H1 (cell line): Measurements from ENCODE around the gene PLBD2. TPM values are rescaled to one million over a fixed set of nuclear protein-coding genes. Genes with fewer than 3 reads are reported as not detected.
A peak's percentile ranks its signal among the peaks of the same experiment; 100 is the strongest.

Experiments used
- CTCF ChIA-PET: fragments of 300-600 bp; sonication (Branson Sonifier 250); formaldehyde crosslinking; loops from one replicate; lab custom pipeline; 2021; ENCODE audit not compliant: partially characterized antibody; lab: Charles Lee
- POLR2A ChIA-PET: fragments of 300-600 bp; sonication (Branson Sonifier 250); formaldehyde crosslinking; loops from one replicate; lab custom pipeline; 2021; ENCODE audit warnings: inconsistent platforms; ENCODE audit not compliant: partially characterized antibody; lab: Charles Lee
- DNase-seq, 2 experiments: peaks; one replicate each; pipeline versions ENCODE4 v3.0.0 to v3.0.0-alpha.2; 2010 to 2022; ENCODE audit warnings: low spot score in 2 of 2, low read depth in 1 of 2, mixed read lengths in 1 of 2
- FAIRE-seq: peaks from 2 replicates; lab custom pipeline; 2011; peaks lifted over from hg19 to GRCh38; lab: Jason Lieb, UNC
- H2AFZ ChIP-seq: 2 replicates; pipeline ENCODE4 v1.8.1; 2012; ENCODE audit warnings: low read length, inconsistent platforms
- H2AK5ac ChIP-seq: 2 replicates; pipeline ENCODE4 v1.6.1; 2013; ENCODE audit warnings: low read depth, low read length
- H2BK120ac ChIP-seq: replicated peaks from 2 replicates; pipeline ENCODE3; 2013; ENCODE audit warnings: low read depth, low read length, inconsistent platforms
- H2BK12ac ChIP-seq: 2 replicates; pipeline ENCODE4 v1.6.1; 2013; ENCODE audit warnings: low read depth, low read length
- H2BK15ac ChIP-seq: 2 replicates; pipeline ENCODE4 v1.6.1; 2013; ENCODE audit warnings: low read length
- H2BK20ac ChIP-seq: 2 replicates; pipeline ENCODE4 v1.6.1; 2013; ENCODE audit warnings: low read length
- H2BK5ac ChIP-seq: 2 replicates; pipeline ENCODE4 v1.6.1; 2013; ENCODE audit warnings: low read depth, low read length
- H3K14ac ChIP-seq: 2 replicates; pipeline ENCODE4 v1.6.1; 2013; ENCODE audit warnings: inconsistent platforms; ENCODE audit not compliant: insufficient read length
- H3K18ac ChIP-seq: 2 replicates; pipeline ENCODE4 v1.6.1; 2013; ENCODE audit warnings: low read length; ENCODE audit errors: extremely low read depth
- H3K23ac ChIP-seq: 2 replicates; pipeline ENCODE4 v1.6.1; 2013; ENCODE audit warnings: inconsistent platforms; ENCODE audit not compliant: insufficient read length
- H3K23me2 ChIP-seq: 2 replicates; pipeline ENCODE4 v1.6.1; 2013; ENCODE audit warnings: low read depth, low read length
- H3K27ac ChIP-seq: 2 replicates; pipeline ENCODE4 v1.6.1; 2011; ENCODE audit warnings: low read depth, low read length, inconsistent platforms
- H3K27me3 ChIP-seq, 4 experiments: replicated peaks in 1 of 4; 1 replicate in 1 of 4; 2 replicates in 3 of 4; pipeline versions ENCODE4 v1.6.1 to v1.8.1; 2011 to 2013; ENCODE audit warnings: low read length in 3 of 4, mild to moderate bottlenecking in 3 of 4, inconsistent platforms in 2 of 4, mixed read lengths in 2 of 4, moderate library complexity in 1 of 4; ENCODE audit not compliant: control insufficient read depth in 3 of 4, insufficient read depth in 3 of 4; ENCODE audit errors: extremely low read depth in 1 of 4
- H3K36me3 ChIP-seq, 4 experiments: 2 replicates each; pipeline versions ENCODE4 v1.6.1 to v1.8.1; 2011 to 2013; ENCODE audit warnings: mild to moderate bottlenecking in 4 of 4, low read length in 3 of 4, moderate library complexity in 2 of 4, control low read depth in 1 of 4, inconsistent platforms in 1 of 4; ENCODE audit not compliant: insufficient read depth in 4 of 4, control insufficient read depth in 2 of 4
- H3K4ac ChIP-seq: replicated peaks from 2 replicates; pipeline ENCODE3; 2013; ENCODE audit warnings: low read length, low read depth, mixed read lengths, inconsistent platforms; ENCODE audit not compliant: insufficient read length
- H3K4me1 ChIP-seq, 4 experiments: replicated peaks in 1 of 4; 1 replicate in 1 of 4; 2 replicates in 3 of 4; pipeline versions ENCODE4 v1.6.1 to v1.8.1; 2011 to 2013; ENCODE audit warnings: low read length in 3 of 4, inconsistent platforms in 2 of 4, mixed read lengths in 1 of 4; ENCODE audit not compliant: insufficient read depth in 4 of 4, control insufficient read depth in 3 of 4
- H3K4me2 ChIP-seq, 2 experiments: 2 replicates each; pipeline versions ENCODE4 v1.6.1 to v1.8.1; 2011 to 2013; ENCODE audit warnings: low read depth in 2 of 2, low read length in 2 of 2, control low read depth in 1 of 2, inconsistent platforms in 1 of 2, mild to moderate bottlenecking in 1 of 2; ENCODE audit not compliant: insufficient read depth in 1 of 2
- H3K4me3 ChIP-seq, 4 experiments: fragments of 200-600, 300-600 bp in 1 of 4; sonication (generic), shearing (Covaris generic), sonication (Bioruptor Twin) in 1 of 4; 2 replicates each; pipeline versions ENCODE4 v1.5.1 to v1.8.1; 2011 to 2016; ENCODE audit warnings: low read length in 4 of 4, low read depth in 3 of 4, control low read depth in 2 of 4, inconsistent platforms in 2 of 4, mild to moderate bottlenecking in 2 of 4, mixed read lengths in 1 of 4, moderate library complexity in 1 of 4; ENCODE audit not compliant: insufficient read depth in 2 of 4; ENCODE audit errors: extremely low read depth in 1 of 4
- H3K56ac ChIP-seq: replicated peaks from 2 replicates; pipeline ENCODE3; 2013; ENCODE audit warnings: low read depth, mild to moderate bottlenecking, mixed read lengths, low read length, inconsistent platforms; ENCODE audit not compliant: insufficient read length
- H3K79me1 ChIP-seq: 2 replicates; pipeline ENCODE4 v1.6.1; 2013; ENCODE audit warnings: low read depth, low read length, control low read depth
- H3K79me2 ChIP-seq, 2 experiments: 2 replicates each; pipeline versions ENCODE4 v1.6.1 to v1.8.1; 2012 to 2013; ENCODE audit warnings: low read length in 2 of 2, mild to moderate bottlenecking in 2 of 2, inconsistent platforms in 1 of 2; ENCODE audit not compliant: insufficient read depth in 2 of 2, control insufficient read depth in 1 of 2
- H3K9ac ChIP-seq, 4 experiments: replicated peaks in 1 of 4; 1 replicate in 1 of 4; 2 replicates in 3 of 4; pipeline versions ENCODE4 v1.6.1 to v1.8.1; 2011 to 2013; ENCODE audit warnings: low read depth in 3 of 4, low read length in 3 of 4, control low read depth in 2 of 4, mild to moderate bottlenecking in 2 of 4, moderate library complexity in 2 of 4, inconsistent platforms in 1 of 4; ENCODE audit errors: extremely low read depth in 1 of 4
- H3K9me3 ChIP-seq, 2 experiments: 2 replicates each; pipeline versions ENCODE4 v1.6.1 to v1.8.1; 2012 to 2013; ENCODE audit warnings: mild to moderate bottlenecking in 2 of 2, moderate library complexity in 2 of 2, control low read depth in 1 of 2, inconsistent platforms in 1 of 2, low read depth in 1 of 2, low read length in 1 of 2, mixed read lengths in 1 of 2; ENCODE audit not compliant: insufficient read depth in 2 of 2
- H4K20me1 ChIP-seq, 2 experiments: replicated peaks in 1 of 2; 2 replicates each; pipeline versions ENCODE3 to v1.8.1; 2011 to 2013; ENCODE audit warnings: inconsistent platforms in 2 of 2, low read length in 2 of 2, mild to moderate bottlenecking in 1 of 2; ENCODE audit not compliant: insufficient read depth in 2 of 2, control insufficient read depth in 1 of 2
- H4K5ac ChIP-seq: 2 replicates; pipeline ENCODE4 v1.6.1; 2013; ENCODE audit warnings: low read length, low read depth, mixed read lengths, inconsistent platforms; ENCODE audit not compliant: insufficient read length
- H4K8ac ChIP-seq: 2 replicates; pipeline ENCODE4 v1.8.0; 2013; ENCODE audit warnings: mild to moderate bottlenecking, moderate library complexity, low read length, inconsistent platforms; ENCODE audit not compliant: insufficient read depth; ENCODE audit errors: extremely low read depth
- H4K91ac ChIP-seq: replicated peaks from 2 replicates; pipeline ENCODE3; 2013; ENCODE audit warnings: low read length, mixed read lengths, inconsistent platforms; ENCODE audit not compliant: insufficient read length
- RAD21 ChIP-seq, 2 experiments: IDR thresholded peaks in 1 of 2; conservative IDR thresholded peaks in 1 of 2; 2 replicates each; pipeline ENCODE4 v1.6.1; 2011; ENCODE audit warnings: low read depth in 2 of 2, low read length in 2 of 2, improper control_type of control experiment in 1 of 2, inconsistent platforms in 1 of 2, mild to moderate bottlenecking in 1 of 2, moderate library complexity in 1 of 2
- WGBS, 2 experiments: shearing (Covaris generic) in 1 of 2; methylation state at CpG; one replicate each; pipeline versions ENCODE4 v1.1.6 to v1.1.7; 2013 to 2015; ENCODE audit warnings: low lambda C conversion rate in 2 of 2, mixed read lengths in 2 of 2, inconsistent platforms in 1 of 2, low coverage in 1 of 2, missing lambda C conversion rate in 1 of 2; ENCODE audit not compliant: insufficient replicate concordance in 2 of 2, insufficient coverage in 1 of 2, insufficient read length in 1 of 2; ENCODE audit errors: extremely low coverage in 1 of 2, missing lambda C conversion rate in 1 of 2; 5-methylcytosine and 5-hydroxymethylcytosine counted together
- polyA plus RNA-seq, 7 experiments: library from polyadenylated mRNA; depleted of rRNA in 3 of 7; stranded (reverse) in 5 of 7; unstranded in 2 of 7; fragments of >200 nt in 5 of 7; fragments of 200-250 nt in 2 of 7; gene quantifications; 1 replicate in 5 of 7; 2 replicates in 1 of 7; 4 replicates in 1 of 7; pipeline versions ENCODE4 v1.2.1 to v1.2.3, GENCODE V29; 2011 to 2013; ENCODE audit warnings: missing spikeins in 2 of 7, mixed read lengths in 2 of 7
- total RNA-seq: library from RNA; stranded (reverse); fragmentation: NEBNext Ultra II Directional; extraction: Animal tissue kit (Norgen Biotek cat#: 25700); gene quantifications from 2 replicates; pipeline ENCODE4 v1.2.1, GENCODE V29; 2021
- TF ChIP-seq, protein P1 (sequence below), 3 experiments: IDR thresholded peaks; 1 replicate in 2 of 3; 2 replicates in 1 of 3; pipeline versions ENCODE4 v1.5.1 to v1.6.1; 2011; ENCODE audit warnings: low read length in 3 of 3, mild to moderate bottlenecking in 3 of 3, inconsistent platforms in 2 of 3, low read depth in 1 of 3, moderate library complexity in 1 of 3; ENCODE audit not compliant: insufficient read depth in 1 of 3; ENCODE audit errors: control extremely low read depth in 1 of 3

PLBD2 gene
- total and polyA plus RNA-seq, 2 of the 8 experiments (the other 6 are each of a cell fraction or from before 2014, with no cell fraction given) = 16.8 to 33.5 TPM

DNA sequence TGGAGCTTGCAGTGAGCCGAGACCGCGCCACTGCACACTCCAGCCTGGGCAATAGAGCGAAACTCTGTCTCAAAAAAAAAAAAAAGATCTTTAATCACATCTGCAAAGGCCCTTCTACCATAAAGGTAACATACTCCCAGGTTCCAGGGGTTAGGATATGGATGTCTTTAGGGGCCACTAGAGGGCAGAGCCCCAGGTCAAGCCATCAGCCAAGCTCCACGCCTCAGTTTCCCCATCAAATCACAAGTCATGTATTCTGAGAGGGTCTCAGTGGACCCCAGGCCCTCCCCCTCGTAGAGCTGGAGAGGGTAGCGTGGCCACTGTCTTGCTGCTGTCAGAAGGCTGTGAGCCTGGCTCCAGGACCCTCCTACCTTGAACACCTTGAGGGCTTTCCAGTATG, 42.2 kb upstream of the PLBD2 start:
- no peak overlapping the region for H3K4ac ChIP-seq
- no peak overlapping the region for H2AK5ac ChIP-seq
- H3K9me3 ChIP-seq = no peaks in the 10 kb centered on the region
- no peaks in the 10 kb centered on the region for H3K79me1 ChIP-seq
- no peak overlapping the region for H3K14ac ChIP-seq
- no peak overlapping the region for H2BK15ac ChIP-seq
- no peak overlapping the region for H2BK20ac ChIP-seq
- WGBS, 2 experiments = 89% methylated on average over 7 of the region's 7 CpGs; no CpG with 5 or more reads in 1 of the 2 experiments
- H2BK5ac ChIP-seq = no peak overlapping the region
- no peak overlapping the region for H3K18ac ChIP-seq
- no peak overlapping the region for H3K23ac ChIP-seq
- H3K36me3 ChIP-seq = peaks cover 0 to 16% (median 6%) of the 10 kb centered on the region in 4 experiments; a peak in 7 of 8 replicates
- DNase-seq (no peak), FAIRE-seq (no peak)
- no peak overlapping the region for H2BK120ac ChIP-seq
- no peak overlapping the region for H3K4me3 ChIP-seq
- H3K4me1 ChIP-seq = peaks cover 0 to 3% (median 0%) of the 10 kb centered on the region in 4 experiments; a peak in 2 of 7 replicates
- H2BK12ac ChIP-seq = no peak overlapping the region
- H3K27me3 ChIP-seq = no peaks in the 10 kb centered on the region; a peak in 1 of 7 replicates
- H3K56ac ChIP-seq = no peak overlapping the region
- no peak overlapping the region for H3K4me2 ChIP-seq
- no peak overlapping the region for H4K5ac ChIP-seq
- H2AFZ ChIP-seq = no peak overlapping the region
- H3K23me2 ChIP-seq = peaks cover 4% of the 10 kb centered on the region; the same call in 1 of the 2 replicates
- CTCF ChIA-PET = interaction anchor here (0.6 to 3.5 kb wide), 15 partner anchors 8 to 226 kb away, joined by 3 to 20 read pairs (median 3); partner anchors contain the start of gene PLBD2
- no peak overlapping the region for H4K8ac ChIP-seq
- H3K79me2 ChIP-seq = no peaks in the 10 kb centered on the region
- no peak overlapping the region for H3K9ac ChIP-seq
- POLR2A ChIA-PET = interaction anchor here (1.1 to 1.4 kb wide), 4 partner anchors 9 to 70 kb away, joined by 3 to 4 read pairs (median 4); partner anchors contain the start of gene SLC8B1
- peaks cover 0 to 3% of the 10 kb centered on the region in 2 experiments for H4K20me1 ChIP-seq
- no peak overlapping the region for H4K91ac ChIP-seq
- H3K27ac ChIP-seq = no peak overlapping the region
- peak; percentile 8 to 23; a peak in 1 of 4 replicates for TF ChIP-seq RAD21 (IDR thresholded peaks at IDR 0.05 in 1 of 2, conservative IDR thresholded peaks at IDR 0.05 in 1 of 2; ENCODE audit: low read depth in 2 of 2, low read length in 2 of 2)
- TF ChIP-seq, protein P1, sequence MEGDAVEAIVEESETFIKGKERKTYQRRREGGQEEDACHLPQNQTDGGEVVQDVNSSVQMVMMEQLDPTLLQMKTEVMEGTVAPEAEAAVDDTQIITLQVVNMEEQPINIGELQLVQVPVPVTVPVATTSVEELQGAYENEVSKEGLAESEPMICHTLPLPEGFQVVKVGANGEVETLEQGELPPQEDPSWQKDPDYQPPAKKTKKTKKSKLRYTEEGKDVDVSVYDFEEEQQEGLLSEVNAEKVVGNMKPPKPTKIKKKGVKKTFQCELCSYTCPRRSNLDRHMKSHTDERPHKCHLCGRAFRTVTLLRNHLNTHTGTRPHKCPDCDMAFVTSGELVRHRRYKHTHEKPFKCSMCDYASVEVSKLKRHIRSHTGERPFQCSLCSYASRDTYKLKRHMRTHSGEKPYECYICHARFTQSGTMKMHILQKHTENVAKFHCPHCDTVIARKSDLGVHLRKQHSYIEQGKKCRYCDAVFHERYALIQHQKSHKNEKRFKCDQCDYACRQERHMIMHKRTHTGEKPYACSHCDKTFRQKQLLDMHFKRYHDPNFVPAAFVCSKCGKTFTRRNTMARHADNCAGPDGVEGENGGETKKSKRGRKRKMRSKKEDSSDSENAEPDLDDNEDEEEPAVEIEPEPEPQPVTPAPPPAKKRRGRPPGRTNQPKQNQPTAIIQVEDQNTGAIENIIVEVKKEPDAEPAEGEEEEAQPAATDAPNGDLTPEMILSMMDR (IDR thresholded peaks at IDR 0.05; ENCODE audit: control extremely low read depth in 1 of 3, insufficient read depth in 1 of 3, low read depth in 1 of 3, low read length in 3 of 3) = peak; percentile 21 to 40 (median 26); a peak in 3 of 4 replicates
